H9 (cell line): ENCODE results near the gene RAB40C. TPM values are rescaled to one million over a fixed set of nuclear protein-coding genes. Genes with fewer than 3 reads are reported as not detected.
A peak's percentile ranks its signal among the peaks of the same experiment; 100 is the strongest.

ENCODE experiments used
- DNase-seq: peaks from one replicate; pipeline ENCODE4 v3.0.0-alpha.2; 2017
- H2AFZ ChIP-seq: one replicate; pipeline ENCODE4 v1.6.1; 2013; ENCODE audit warnings: mild to moderate bottlenecking, low read length, control low read depth, moderate library complexity
- H2AK5ac ChIP-seq: 2 replicates; pipeline ENCODE4 v1.6.1; 2013; ENCODE audit warnings: low read length, control low read depth, mixed read lengths; ENCODE audit not compliant: insufficient read length
- H2BK120ac ChIP-seq: one replicate; pipeline ENCODE4 v1.6.1; 2013; ENCODE audit warnings: low read depth, mild to moderate bottlenecking, low read length, control low read depth, inconsistent platforms; ENCODE audit not compliant: poor library complexity, severe bottlenecking
- H2BK12ac ChIP-seq: 2 replicates; pipeline ENCODE4 v1.6.1; 2013; ENCODE audit warnings: low read length, control low read depth, mixed read lengths, low read depth; ENCODE audit not compliant: insufficient read length
- H2BK15ac ChIP-seq: 2 replicates; pipeline ENCODE4 v1.6.1; 2013; ENCODE audit warnings: low read depth, low read length, control low read depth
- H2BK20ac ChIP-seq: one replicate; pipeline ENCODE4 v1.6.1; 2013; ENCODE audit warnings: low read depth, mild to moderate bottlenecking, low read length, control low read depth, inconsistent platforms; ENCODE audit not compliant: poor library complexity, severe bottlenecking
- H2BK5ac ChIP-seq: 2 replicates; pipeline ENCODE4 v1.6.1; 2013; ENCODE audit warnings: low read length, control low read depth, mixed read lengths; ENCODE audit not compliant: insufficient read length
- H3K14ac ChIP-seq: 2 replicates; pipeline ENCODE4 v1.6.1; 2013; ENCODE audit warnings: low read length, control low read depth; ENCODE audit not compliant: insufficient read depth
- H3K18ac ChIP-seq: 2 replicates; pipeline ENCODE4 v1.6.1; 2013; ENCODE audit warnings: low read depth, mild to moderate bottlenecking, mixed read lengths, low read length, control low read depth; ENCODE audit not compliant: insufficient read length
- H3K23ac ChIP-seq: 2 replicates; pipeline ENCODE4 v1.6.1; 2013; ENCODE audit warnings: low read length, control low read depth, mixed read lengths, low read depth; ENCODE audit not compliant: insufficient read length
- H3K23me2 ChIP-seq: 2 replicates; pipeline ENCODE4 v1.6.1; 2013; ENCODE audit warnings: low read depth, mild to moderate bottlenecking, mixed read lengths, low read length, control low read depth; ENCODE audit not compliant: insufficient read length, poor library complexity, severe bottlenecking
- H3K27ac ChIP-seq: 2 replicates; pipeline ENCODE4 v1.5.1; 2013; ENCODE audit warnings: low read length, control low read depth, mixed read lengths, low read depth; ENCODE audit not compliant: insufficient read length
- H3K27me3 ChIP-seq: 2 replicates; pipeline ENCODE4 v1.6.1; 2013; ENCODE audit warnings: low read length, control low read depth, inconsistent platforms; ENCODE audit not compliant: insufficient read depth
- H3K4ac ChIP-seq: 2 replicates; pipeline ENCODE4 v1.6.1; 2013; ENCODE audit warnings: low read depth, mild to moderate bottlenecking, control low read depth, inconsistent platforms, low read length, moderate library complexity
- H3K4me1 ChIP-seq: 2 replicates; pipeline ENCODE4 v1.6.1; 2013; ENCODE audit warnings: low read length, control low read depth, inconsistent platforms; ENCODE audit not compliant: insufficient read depth
- H3K4me2 ChIP-seq: 2 replicates; pipeline ENCODE4 v1.6.1; 2013; ENCODE audit warnings: low read length, control low read depth, mixed read lengths; ENCODE audit not compliant: insufficient read length, insufficient read depth
- H3K56ac ChIP-seq: 2 replicates; pipeline ENCODE4 v1.6.1; 2013; ENCODE audit warnings: low read depth, mild to moderate bottlenecking, mixed read lengths, low read length, control low read depth; ENCODE audit not compliant: insufficient read length
- H3K79me1 ChIP-seq: 2 replicates; pipeline ENCODE4 v1.6.1; 2013; ENCODE audit warnings: low read depth, mild to moderate bottlenecking, moderate library complexity, low read length, control low read depth, inconsistent platforms; ENCODE audit not compliant: insufficient read depth, poor library complexity, severe bottlenecking
- H3K79me2 ChIP-seq: 2 replicates; pipeline ENCODE4 v1.6.1; 2013; ENCODE audit warnings: low read length, control low read depth, inconsistent platforms; ENCODE audit not compliant: insufficient read depth
- H3K9ac ChIP-seq: 2 replicates; pipeline ENCODE4 v1.6.1; 2013; ENCODE audit warnings: low read length, control low read depth, mixed read lengths; ENCODE audit not compliant: insufficient read length; ENCODE audit errors: extremely low read depth
- H3K9me3 ChIP-seq: one replicate; pipeline ENCODE4 v1.6.1; 2013; ENCODE audit warnings: low read depth, low read length, inconsistent platforms; ENCODE audit not compliant: control insufficient read depth
- H3T11ph ChIP-seq: one replicate; pipeline ENCODE4 v1.6.1; 2013; ENCODE audit warnings: mild to moderate bottlenecking, low read length, control low read depth, inconsistent platforms
- H4K20me1 ChIP-seq: one replicate; pipeline ENCODE4 v1.6.1; 2013; ENCODE audit not compliant: control insufficient read depth, insufficient read length, insufficient read depth
- H4K5ac ChIP-seq: 2 replicates; pipeline ENCODE4 v1.6.1; 2013; ENCODE audit warnings: low read depth, mild to moderate bottlenecking, mixed read lengths, low read length, control low read depth; ENCODE audit not compliant: insufficient read length
- H4K8ac ChIP-seq: replicated peaks from 2 replicates; pipeline ENCODE4 v1.6.1; 2013; ENCODE audit warnings: low read length, control low read depth, mixed read lengths, low read depth; ENCODE audit not compliant: insufficient read length
- H4K91ac ChIP-seq: 2 replicates; pipeline ENCODE4 v1.6.1; 2013; ENCODE audit warnings: low read depth, mild to moderate bottlenecking, moderate library complexity, mixed read lengths, low read length, control low read depth; ENCODE audit not compliant: insufficient read length
- H3K27ac Mint-ChIP-seq, 3 experiments: 2 replicates in 2 of 3; 3 replicates in 1 of 3; pipeline ENCODE4 v1.8.0; 2020 to 2021; ENCODE audit warnings: mixed read lengths in 3 of 3, mild to moderate bottlenecking in 1 of 3, moderate library complexity in 1 of 3
- H3K27me3 Mint-ChIP-seq: 2 replicates; pipeline ENCODE4 v1.8.0; 2021; ENCODE audit warnings: low read depth, mild to moderate bottlenecking, moderate library complexity, mixed read lengths
- H3K36me3 Mint-ChIP-seq, 3 experiments: 2 replicates in 2 of 3; 3 replicates in 1 of 3; pipeline ENCODE4 v1.8.0; 2020 to 2021; ENCODE audit warnings: low read depth in 3 of 3, mixed read lengths in 3 of 3; ENCODE audit not compliant: insufficient read depth in 1 of 3
- H3K4me1 Mint-ChIP-seq, 2 experiments: 2 replicates each; pipeline ENCODE4 v1.8.0; 2020; ENCODE audit warnings: mixed read lengths in 2 of 2
- H3K4me3 Mint-ChIP-seq, 2 experiments: 2 replicates in 1 of 2; 3 replicates in 1 of 2; pipeline ENCODE4 v1.8.0; 2020 to 2021; ENCODE audit warnings: mild to moderate bottlenecking in 2 of 2, mixed read lengths in 2 of 2, moderate library complexity in 1 of 2
- H3K9me3 Mint-ChIP-seq, 2 experiments: 2 replicates in 1 of 2; 3 replicates in 1 of 2; pipeline ENCODE4 v1.8.0; 2020; ENCODE audit warnings: mild to moderate bottlenecking in 2 of 2, mixed read lengths in 2 of 2, moderate library complexity in 1 of 2
- WGBS: extraction: QIAGEN DNeasy Blood & Tissue Kit; methylation state at CpG from one replicate; pipeline ENCODE4 v1.1.7; 2013; ENCODE audit warnings: missing lambda C conversion rate, low lambda C conversion rate, mixed read lengths; ENCODE audit not compliant: insufficient read length; ENCODE audit errors: extremely low coverage; 5-methylcytosine and 5-hydroxymethylcytosine counted together
- total RNA-seq: library from RNA; stranded (reverse); gene quantifications from 2 replicates; pipeline ENCODE4 v1.2.1, GENCODE V29; 2021
- TF ChIP-seq, protein P1 (sequence below): fragments of 200-600 bp; sonication (generic); conservative IDR thresholded peaks from 3 replicates; pipeline ENCODE4 v1.8.0; 2021; ENCODE audit warnings: antibody characterized with exemption, mild to moderate bottlenecking

RAB40C gene
- total RNA-seq, 1 experiment from 2014 or later: 19.1 TPM

DNA sequence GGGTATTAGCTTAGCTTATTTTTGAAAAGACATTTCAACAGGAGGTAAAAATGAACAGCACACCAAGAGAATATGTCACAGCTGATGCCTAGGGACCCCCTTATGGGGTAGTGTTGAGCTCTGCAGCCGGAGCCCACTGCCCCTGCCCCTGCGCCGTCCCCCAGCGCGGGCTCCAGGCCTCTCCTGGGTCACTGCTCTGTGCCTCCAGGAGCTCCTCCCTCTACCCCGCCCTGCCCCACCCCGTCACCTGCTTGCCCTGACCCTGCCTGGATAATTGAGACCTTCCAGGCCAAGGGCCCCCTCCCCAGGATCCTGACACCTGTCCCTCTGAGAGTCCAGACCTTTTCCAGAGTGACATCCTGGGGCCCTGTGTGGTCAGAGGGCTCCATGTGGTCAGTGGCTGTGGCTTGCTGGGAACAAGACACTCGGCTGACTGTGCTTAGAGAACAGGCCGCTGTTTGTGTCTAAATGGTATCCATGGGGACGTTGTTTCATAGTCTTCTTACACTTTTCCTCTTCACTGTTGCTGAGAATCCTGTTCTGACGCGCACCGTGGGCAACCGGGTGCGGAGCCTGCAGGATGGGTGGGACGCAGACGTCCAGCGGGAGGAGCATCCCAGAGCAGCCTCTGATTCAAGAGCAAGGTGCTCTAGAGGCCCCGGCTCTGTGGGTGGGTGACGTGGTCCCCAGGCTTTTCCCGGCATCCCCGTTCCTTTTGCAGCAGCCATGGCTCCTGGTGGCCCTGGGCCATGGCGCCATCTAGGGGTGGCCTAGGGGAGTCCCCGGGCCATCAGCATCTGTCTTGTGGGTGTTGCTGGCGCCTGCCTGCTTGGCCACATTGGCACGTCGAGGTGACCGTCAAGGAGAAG lies 20.9 kb downstream of the RAB40C start:
- Mint-ChIP-seq H3K36me3 (peaks cover 7 to 16% (median 11%) of the 10 kb centered on the region in 3 experiments; a peak in 6 of 7 replicates), H3K4me3 (peak overlapping the region in 1 of 2 experiments; percentile 53; a peak in 1 of 5 replicates), H3K27ac (peak overlapping the region in 2 of 3 experiments; percentile 69 to 89; a peak in 2 of 7 replicates), H3K4me1 (peaks cover 11 to 13% of the 10 kb centered on the region in 2 experiments), H3K9me3 (peaks cover 3% of the 10 kb centered on the region in 2 experiments; a peak in 1 of 5 replicates), H3K27me3 (no peaks in the 10 kb centered on the region)
- Histone ChIP-seq H3K79me2 (no peaks in the 10 kb centered on the region), H3K9me3 (no peaks in the 10 kb centered on the region), H3K56ac (no peak overlapping the region), H3K4me1 (no peaks in the 10 kb centered on the region), H2BK15ac (no peak overlapping the region), H4K8ac (no peak overlapping the region), H3K27ac (no peak overlapping the region), H2BK5ac (no peak overlapping the region), H3K27me3 (no peaks in the 10 kb centered on the region), H2AFZ (no peak overlapping the region), H4K20me1 (no peaks in the 10 kb centered on the region), H2AK5ac (no peak overlapping the region), H4K91ac (no peak overlapping the region), H3K4ac (no peak overlapping the region), H3K18ac (peak overlapping the region; percentile 24), H3K4me2 (no peak overlapping the region), H2BK20ac (no peak overlapping the region), H3K14ac (no peak overlapping the region), H3K23ac (no peak overlapping the region), H2BK120ac (no peak overlapping the region), H2BK12ac (no peak overlapping the region), H3T11ph (no peak overlapping the region), H4K5ac (no peak overlapping the region), H3K79me1 (peaks cover 2% of the 10 kb centered on the region), H3K23me2 (no peaks in the 10 kb centered on the region), H3K9ac (no peak overlapping the region)
- WGBS: no CpG with 5 or more reads among the region's 28 CpGs
- DNase-seq: peak; percentile 86
- TF ChIP-seq, protein P1, sequence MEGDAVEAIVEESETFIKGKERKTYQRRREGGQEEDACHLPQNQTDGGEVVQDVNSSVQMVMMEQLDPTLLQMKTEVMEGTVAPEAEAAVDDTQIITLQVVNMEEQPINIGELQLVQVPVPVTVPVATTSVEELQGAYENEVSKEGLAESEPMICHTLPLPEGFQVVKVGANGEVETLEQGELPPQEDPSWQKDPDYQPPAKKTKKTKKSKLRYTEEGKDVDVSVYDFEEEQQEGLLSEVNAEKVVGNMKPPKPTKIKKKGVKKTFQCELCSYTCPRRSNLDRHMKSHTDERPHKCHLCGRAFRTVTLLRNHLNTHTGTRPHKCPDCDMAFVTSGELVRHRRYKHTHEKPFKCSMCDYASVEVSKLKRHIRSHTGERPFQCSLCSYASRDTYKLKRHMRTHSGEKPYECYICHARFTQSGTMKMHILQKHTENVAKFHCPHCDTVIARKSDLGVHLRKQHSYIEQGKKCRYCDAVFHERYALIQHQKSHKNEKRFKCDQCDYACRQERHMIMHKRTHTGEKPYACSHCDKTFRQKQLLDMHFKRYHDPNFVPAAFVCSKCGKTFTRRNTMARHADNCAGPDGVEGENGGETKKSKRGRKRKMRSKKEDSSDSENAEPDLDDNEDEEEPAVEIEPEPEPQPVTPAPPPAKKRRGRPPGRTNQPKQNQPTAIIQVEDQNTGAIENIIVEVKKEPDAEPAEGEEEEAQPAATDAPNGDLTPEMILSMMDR: peak; percentile 94
